Measurements from ENCODE around the gene CLCN6.

GRCh38 chr1:11848373-11848700, 42.3 kb downstream of the CLCN6 start:
- TF ChIP-seq CTCF (IDR thresholded peaks at IDR 0.05): no peak
- TF ChIP-seq POLR2A (IDR thresholded peaks at IDR 0.05): no peak

All from uterus (tissue), 2 donors.